Naive thymus-derived CD4-positive, alpha-beta T cell (primary cell): ENCODE results near the gene ARHGAP24. TPM values are rescaled to one million over a fixed set of nuclear protein-coding genes. Genes with fewer than 3 reads are reported as not detected.

ENCODE experiments used
- ATAC-seq: fragments of 150-1000 bp; cut with Tn5 transposase; 2 replicates; pipeline ENCODE4 v1.10.0; 2021; ENCODE audit warnings: mild to moderate bottlenecking, moderate library complexity
- CTCF ChIA-PET: fragments of 350-600 bp; sonication (Branson Sonifier 250); formaldehyde crosslinking; loops from one replicate; lab custom pipeline; 2021; ENCODE audit warnings: antibody characterized with exemption; lab: Charles Lee
- POLR2A ChIA-PET: fragments of 350-600 bp; sonication (Branson Sonifier 250); formaldehyde crosslinking; loops from one replicate; lab custom pipeline; 2021; ENCODE audit warnings: antibody characterized with exemption, inconsistent platforms; lab: Charles Lee
- DNase-seq, 9 donors: peaks; one replicate each; pipeline versions ENCODE4 v3.0.0 to v3.0.0-alpha.2; 2020 to 2022; ENCODE audit warnings: mixed read lengths in 1 of 9
- H3K27ac ChIP-seq: one replicate; pipeline ENCODE4 v1.7.0; 2013; ENCODE audit warnings: mild to moderate bottlenecking, low read depth, low read length, moderate library complexity
- H3K27me3 ChIP-seq, 2 donors: one replicate each; pipeline ENCODE4 v1.7.0; 2013; ENCODE audit warnings: low read length in 2 of 2, mild to moderate bottlenecking in 2 of 2, moderate library complexity in 2 of 2; ENCODE audit not compliant: control insufficient read depth in 2 of 2, insufficient read depth in 2 of 2
- H3K36me3 ChIP-seq, 3 experiments: 1 replicate in 2 of 3; 2 replicates in 1 of 3; pipeline ENCODE4 v1.7.0; 2013; ENCODE audit warnings: low read length in 3 of 3, mild to moderate bottlenecking in 3 of 3, moderate library complexity in 1 of 3; ENCODE audit not compliant: insufficient read depth in 3 of 3, control insufficient read depth in 2 of 3
- H3K4me1 ChIP-seq, 2 donors: one replicate each; pipeline ENCODE4 v1.7.0; 2013; ENCODE audit warnings: low read length in 2 of 2, mild to moderate bottlenecking in 2 of 2, moderate library complexity in 1 of 2; ENCODE audit not compliant: control insufficient read depth in 2 of 2, insufficient read depth in 2 of 2
- H3K4me3 ChIP-seq: 2 replicates; pipeline ENCODE4 v1.7.0; 2013; ENCODE audit warnings: mild to moderate bottlenecking, low read length
- H3K9me3 ChIP-seq, 3 experiments: 1 replicate in 2 of 3; 2 replicates in 1 of 3; pipeline ENCODE4 v1.7.0; 2013; ENCODE audit warnings: low read length in 3 of 3; ENCODE audit not compliant: control insufficient read depth in 2 of 3
- H3K27ac Mint-ChIP-seq, 9 donors: one replicate each; pipeline ENCODE4 v1.8.0; 2020 to 2022; ENCODE audit warnings: mixed read lengths in 9 of 9, mild to moderate bottlenecking in 8 of 9, moderate library complexity in 5 of 9, inconsistent platforms in 2 of 9
- H3K27me3 Mint-ChIP-seq, 5 donors: one replicate each; pipeline ENCODE4 v1.8.0; 2021 to 2022; ENCODE audit warnings: mixed read lengths in 5 of 5, mild to moderate bottlenecking in 1 of 5
- H3K36me3 Mint-ChIP-seq, 5 donors: one replicate each; pipeline ENCODE4 v1.8.0; 2020 to 2022; ENCODE audit warnings: mixed read lengths in 5 of 5, mild to moderate bottlenecking in 3 of 5, inconsistent platforms in 1 of 5
- H3K4me1 Mint-ChIP-seq, 7 donors: one replicate each; pipeline ENCODE4 v1.8.0; 2020 to 2022; ENCODE audit warnings: mixed read lengths in 7 of 7, mild to moderate bottlenecking in 3 of 7, inconsistent platforms in 1 of 7
- H3K4me3 Mint-ChIP-seq, 10 donors: one replicate each; pipeline ENCODE4 v1.8.0; 2020 to 2022; ENCODE audit warnings: mild to moderate bottlenecking in 10 of 10, mixed read lengths in 10 of 10, moderate library complexity in 6 of 10, inconsistent platforms in 2 of 10
- H3K9me3 Mint-ChIP-seq, 11 donors: one replicate each; pipeline ENCODE4 v1.8.0; 2020 to 2022; ENCODE audit warnings: mixed read lengths in 11 of 11, mild to moderate bottlenecking in 4 of 11, inconsistent platforms in 1 of 11, moderate library complexity in 1 of 11
- intact Hi-C, 2 donors: fragments of 100-400 bp; cut with micrococcal nuclease; formaldehyde crosslinking; loops; one replicate each; pipeline ENCODE4 v1.15.1; 2023
- polyA plus RNA-seq, 2 donors: library from polyadenylated mRNA; unstranded; fragments of 300-500 nt; fragmentation: Illumina TruSeq; gene quantifications; one replicate each; pipeline ENCODE4 v1.2.3, GENCODE V29; 2021
- total RNA-seq, 6 experiments: library from RNA in 5 of 6; stranded (reverse) in 5 of 6; gene quantifications; 1 replicate in 5 of 6; 2 replicates in 1 of 6; pipeline ENCODE4 v1.2.3 and lab custom pipeline; 2021 to 2026

Gene ARHGAP24
- total and polyA plus RNA-seq, 7 experiments from 2014 or later: 0.41 to 12.7 (median 1.3) TPM; not detected in 3

DNA sequence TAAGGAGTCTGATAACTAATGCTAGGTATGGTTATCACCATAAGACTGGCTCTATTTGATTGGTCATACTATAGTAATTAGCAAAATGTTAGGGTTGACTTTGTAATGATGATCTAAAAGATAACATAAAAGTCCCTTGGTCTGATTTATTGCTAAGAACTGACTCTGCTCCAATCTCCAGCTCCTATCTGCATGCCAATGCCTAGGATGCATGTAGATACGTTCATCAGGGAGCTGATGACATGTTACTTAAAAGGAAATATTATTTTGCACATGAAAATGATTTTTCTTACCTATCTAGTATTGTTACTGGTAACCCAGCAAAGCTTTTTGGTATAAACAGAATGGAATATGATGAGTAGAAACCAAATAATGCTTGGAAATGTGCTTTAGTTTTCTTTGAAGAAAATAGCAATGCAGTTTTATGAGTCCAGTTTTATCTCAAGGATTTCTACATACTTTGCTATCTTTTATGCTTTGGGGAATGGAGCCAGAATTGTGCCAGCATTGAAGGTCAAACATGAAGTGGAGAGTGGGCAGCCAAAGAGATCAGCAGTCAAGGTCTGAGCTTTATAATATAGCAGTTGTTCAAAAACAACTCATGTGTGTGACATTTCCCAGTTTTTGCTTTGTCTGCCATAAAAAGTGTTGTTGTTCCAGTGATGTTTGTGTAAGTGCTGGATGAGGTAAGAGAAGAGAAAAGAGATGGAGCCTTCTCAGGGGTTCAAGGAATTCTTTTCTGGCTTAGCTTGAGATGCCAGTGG lies 121.0 kb downstream of the ARHGAP24 start:
- Mint-ChIP-seq H3K27me3 (no peaks in the 10 kb centered on the region), H3K27ac (no peak overlapping the region), H3K36me3 (no peaks in the 10 kb centered on the region), H3K4me3 (no peak overlapping the region), H3K9me3 (peaks cover 0 to 9% (median 0%) of the 10 kb centered on the region in 11 donors), H3K4me1 (no peaks in the 10 kb centered on the region)
- ChIA-PET POLR2A (no interaction called here), CTCF (no interaction called here)
- no peaks in the 10 kb centered on the region for H3K4me1 ChIP-seq
- no peak for DNase-seq
- no peak overlapping the region for H3K27ac ChIP-seq
- no peak for ATAC-seq
- H3K36me3 ChIP-seq: no peaks in the 10 kb centered on the region
- intact Hi-C loops: no loop called here
- H3K4me3 ChIP-seq: no peak overlapping the region
- H3K9me3 ChIP-seq: no peaks in the 10 kb centered on the region
- no peaks in the 10 kb centered on the region for H3K27me3 ChIP-seq

DNA sequence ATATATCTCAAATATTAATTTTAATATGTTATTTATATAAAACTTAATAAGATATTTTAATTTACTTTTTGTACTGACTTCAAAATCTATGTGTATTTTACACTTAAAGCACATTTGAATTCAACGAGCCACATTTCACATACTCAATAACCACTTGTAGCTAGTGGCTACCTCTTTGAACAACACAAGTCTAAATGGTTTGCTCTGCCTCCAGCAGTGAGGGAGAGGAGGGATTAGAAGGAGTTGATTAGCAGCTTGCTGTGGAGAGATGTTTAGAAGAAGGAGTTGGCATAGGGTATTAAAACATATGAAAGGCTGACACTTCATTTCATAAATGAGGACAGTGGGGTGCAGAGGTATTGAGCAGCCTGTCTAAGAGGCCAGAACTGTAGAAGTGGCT lies 124.0 kb downstream of the ARHGAP24 start:
- no peaks in the 10 kb centered on the region for H3K27me3 Mint-ChIP-seq
- intact Hi-C loops: no loop called here
- ATAC-seq (no peak), DNase-seq (no peak)
- no peaks in the 10 kb centered on the region for H3K27me3 ChIP-seq
- H3K4me3 ChIP-seq: no peak overlapping the region
- no peak overlapping the region for H3K4me3 Mint-ChIP-seq
- no peaks in the 10 kb centered on the region for H3K4me1 ChIP-seq
- POLR2A ChIA-PET: no interaction called here
- CTCF ChIA-PET: no interaction called here
- no peaks in the 10 kb centered on the region for H3K9me3 ChIP-seq
- H3K9me3 Mint-ChIP-seq: peaks cover 0 to 9% (median 0%) of the 10 kb centered on the region in 11 donors
- no peak overlapping the region for H3K27ac Mint-ChIP-seq
- no peaks in the 10 kb centered on the region for H3K36me3 Mint-ChIP-seq
- H3K27ac ChIP-seq: no peak overlapping the region
- no peaks in the 10 kb centered on the region for H3K4me1 Mint-ChIP-seq
- H3K36me3 ChIP-seq: no peaks in the 10 kb centered on the region

DNA sequence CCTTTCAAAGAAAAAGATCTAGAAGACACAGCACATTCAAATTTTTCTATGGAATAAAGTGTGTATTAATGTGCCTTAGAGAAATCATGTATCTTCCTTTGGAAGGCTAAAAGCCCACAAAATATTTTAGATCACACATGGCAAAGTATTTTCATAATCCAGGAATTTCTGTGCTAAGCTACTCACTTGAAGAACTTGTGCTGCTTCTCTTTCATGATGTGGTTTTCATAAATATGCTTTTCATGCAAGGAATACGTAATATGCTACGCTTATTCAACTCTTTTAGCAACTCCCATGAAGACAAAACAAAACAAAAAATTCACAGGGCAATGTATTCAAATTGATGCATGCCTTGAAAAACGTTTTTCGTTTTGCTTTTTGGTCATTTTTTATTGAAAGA lies 125.6 kb downstream of the ARHGAP24 start:
- Mint-ChIP-seq H3K27me3 (no peaks in the 10 kb centered on the region), H3K36me3 (no peaks in the 10 kb centered on the region), H3K27ac (no peak overlapping the region), H3K4me3 (no peak overlapping the region), H3K9me3 (peaks cover 0 to 6% (median 0%) of the 10 kb centered on the region in 11 donors), H3K4me1 (no peaks in the 10 kb centered on the region)
- ChIA-PET CTCF (no interaction called here), POLR2A (no interaction called here)
- intact Hi-C loops: no loop called here
- Histone ChIP-seq H3K36me3 (no peaks in the 10 kb centered on the region), H3K27me3 (no peaks in the 10 kb centered on the region), H3K4me3 (no peak overlapping the region), H3K4me1 (no peaks in the 10 kb centered on the region), H3K27ac (no peak overlapping the region), H3K9me3 (no peaks in the 10 kb centered on the region)
- DNase-seq: no peak
- no peak for ATAC-seq

DNA sequence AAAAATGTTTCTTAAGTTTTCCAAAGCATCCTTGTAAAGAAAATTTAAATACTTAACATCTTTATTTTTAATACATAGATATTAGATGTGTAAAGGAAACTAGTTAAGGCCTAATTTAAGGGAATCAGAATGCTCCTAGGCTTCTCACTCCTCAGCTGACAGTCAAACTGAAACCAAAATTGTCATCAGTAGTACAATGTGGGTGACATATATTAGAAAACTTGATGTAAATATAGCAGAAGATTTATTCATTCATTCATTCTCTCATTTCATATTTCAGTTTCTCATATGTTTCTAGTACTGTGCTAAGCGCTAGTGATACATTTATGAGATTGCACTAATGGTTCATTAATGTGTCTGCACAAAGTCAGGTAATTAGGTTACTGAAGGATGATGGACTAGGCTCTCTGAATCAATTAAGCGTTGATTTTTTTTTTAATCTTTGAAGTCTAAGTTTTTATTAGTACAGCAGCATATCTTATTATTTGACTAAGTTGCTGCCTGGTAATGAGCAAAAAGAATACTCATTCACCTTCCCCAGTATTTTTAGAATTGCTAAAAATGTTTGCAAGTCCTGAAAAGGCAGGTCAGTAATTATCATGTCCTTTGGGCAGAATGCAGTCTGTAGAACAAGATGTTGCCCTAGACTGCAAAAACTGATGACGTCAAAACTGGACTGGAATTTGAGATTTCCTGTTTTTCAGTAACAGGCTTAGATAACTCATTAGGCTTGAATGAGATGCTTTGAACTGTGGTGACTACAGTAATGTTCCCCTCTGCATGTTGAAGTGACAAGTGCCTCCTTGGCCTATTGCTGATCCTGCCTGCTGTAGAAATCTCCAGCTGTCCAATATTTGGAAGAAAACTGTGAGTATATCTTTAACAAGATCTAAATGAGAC lies 128.7 kb downstream of the ARHGAP24 start:
- no peak for DNase-seq
- no peak for ATAC-seq
- CTCF ChIA-PET: no interaction called here
- intact Hi-C loops: no loop called here
- Mint-ChIP-seq H3K4me3 (no peak overlapping the region), H3K36me3 (no peaks in the 10 kb centered on the region), H3K27me3 (no peaks in the 10 kb centered on the region), H3K9me3 (peaks cover 0 to 6% (median 0%) of the 10 kb centered on the region in 11 donors), H3K27ac (no peak overlapping the region), H3K4me1 (peaks cover 0 to 5% (median 0%) of the 10 kb centered on the region in 7 donors)
- POLR2A ChIA-PET: no interaction called here
- Histone ChIP-seq H3K9me3 (no peaks in the 10 kb centered on the region), H3K27me3 (no peaks in the 10 kb centered on the region), H3K4me1 (no peaks in the 10 kb centered on the region), H3K27ac (no peak overlapping the region), H3K4me3 (no peak overlapping the region), H3K36me3 (no peaks in the 10 kb centered on the region)

DNA sequence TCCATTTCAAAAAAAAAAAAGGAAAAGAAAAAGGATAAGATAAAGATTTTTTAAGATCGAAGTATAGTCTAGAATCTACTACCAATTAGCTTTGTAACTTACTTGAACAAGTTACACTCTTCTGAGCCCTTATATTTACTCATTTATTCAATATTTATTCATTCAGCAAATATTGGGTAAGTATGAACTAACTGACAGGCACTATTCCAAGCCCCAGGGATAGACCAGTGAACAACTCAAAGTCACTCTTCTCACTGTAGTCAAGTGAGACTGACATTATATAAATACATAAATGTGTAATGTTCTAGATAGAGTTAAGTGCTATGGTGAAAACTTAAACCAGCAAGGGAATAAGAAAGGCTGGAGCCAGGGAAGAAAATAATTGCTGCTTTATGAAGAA lies 131.6 kb downstream of the ARHGAP24 start:
- Mint-ChIP-seq H3K4me1 (peaks cover 0 to 5% (median 0%) of the 10 kb centered on the region in 7 donors), H3K9me3 (peaks cover 0 to 5% (median 0%) of the 10 kb centered on the region in 11 donors), H3K27me3 (no peaks in the 10 kb centered on the region), H3K4me3 (no peak overlapping the region), H3K27ac (no peak overlapping the region), H3K36me3 (no peaks in the 10 kb centered on the region)
- ChIA-PET POLR2A (no interaction called here), CTCF (interaction anchor here (0.7 kb wide), 1 partner anchor 111 kb away, joined by 3 read pairs; no protein-coding TSS in a partner anchor)
- no peak for ATAC-seq
- no peaks in the 10 kb centered on the region for H3K36me3 ChIP-seq
- no peaks in the 10 kb centered on the region for H3K9me3 ChIP-seq
- H3K4me3 ChIP-seq: no peak overlapping the region
- no peak overlapping the region for H3K27ac ChIP-seq
- intact Hi-C loops: no loop called here
- no peak for DNase-seq
- H3K4me1 ChIP-seq: no peaks in the 10 kb centered on the region
- H3K27me3 ChIP-seq: no peaks in the 10 kb centered on the region

DNA sequence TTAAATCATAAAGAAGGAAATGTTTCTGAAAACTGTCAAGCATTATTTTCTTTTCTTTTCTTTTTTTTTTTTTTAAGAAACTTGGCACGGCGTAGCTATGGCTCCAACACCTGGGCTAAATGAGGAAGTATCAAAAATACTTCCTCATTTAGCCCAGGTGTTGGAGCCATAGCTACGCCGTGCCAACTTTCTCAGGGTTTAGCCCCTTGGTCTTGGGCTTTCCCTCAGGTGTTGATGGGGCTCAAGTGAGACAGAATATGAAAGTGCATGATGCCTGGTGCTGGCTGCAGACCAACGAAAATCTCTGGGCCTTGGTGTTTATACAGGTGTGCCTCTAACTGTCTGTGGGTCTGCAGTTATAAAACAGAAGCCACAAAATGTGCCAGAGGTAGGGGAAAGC lies 132.7 kb downstream of the ARHGAP24 start:
- ATAC-seq: peak; percentile 57

More for the DNA sequence above, 132.7 kb downstream of the ARHGAP24 start:
- no peak overlapping the region for H3K27ac Mint-ChIP-seq
- DNase-seq: no peak
- H3K27me3 Mint-ChIP-seq: no peaks in the 10 kb centered on the region
- Histone ChIP-seq H3K9me3 (no peaks in the 10 kb centered on the region), H3K36me3 (no peaks in the 10 kb centered on the region), H3K4me3 (no peak overlapping the region), H3K27me3 (no peaks in the 10 kb centered on the region), H3K27ac (no peak overlapping the region), H3K4me1 (no peaks in the 10 kb centered on the region)
- peaks cover 0 to 5% (median 0%) of the 10 kb centered on the region in 11 donors for H3K9me3 Mint-ChIP-seq
- no peaks in the 10 kb centered on the region for H3K36me3 Mint-ChIP-seq
- intact Hi-C loops: no loop called here
- H3K4me3 Mint-ChIP-seq: peak overlapping the region in 1 of 10 donors; percentile 35
- ChIA-PET POLR2A (no interaction called here), CTCF (no interaction called here)
- H3K4me1 Mint-ChIP-seq: peaks cover 0 to 5% (median 0%) of the 10 kb centered on the region in 7 donors
